NCI-H1417 (cell line): ENCODE results near the gene ADPRHL1.

Experiments used
- DNase-seq, 3 experiments: peaks; one replicate each; lab custom pipeline; 2025; lab: John Stamatoyannopoulos, UW

Gene ADPRHL1

DNA sequence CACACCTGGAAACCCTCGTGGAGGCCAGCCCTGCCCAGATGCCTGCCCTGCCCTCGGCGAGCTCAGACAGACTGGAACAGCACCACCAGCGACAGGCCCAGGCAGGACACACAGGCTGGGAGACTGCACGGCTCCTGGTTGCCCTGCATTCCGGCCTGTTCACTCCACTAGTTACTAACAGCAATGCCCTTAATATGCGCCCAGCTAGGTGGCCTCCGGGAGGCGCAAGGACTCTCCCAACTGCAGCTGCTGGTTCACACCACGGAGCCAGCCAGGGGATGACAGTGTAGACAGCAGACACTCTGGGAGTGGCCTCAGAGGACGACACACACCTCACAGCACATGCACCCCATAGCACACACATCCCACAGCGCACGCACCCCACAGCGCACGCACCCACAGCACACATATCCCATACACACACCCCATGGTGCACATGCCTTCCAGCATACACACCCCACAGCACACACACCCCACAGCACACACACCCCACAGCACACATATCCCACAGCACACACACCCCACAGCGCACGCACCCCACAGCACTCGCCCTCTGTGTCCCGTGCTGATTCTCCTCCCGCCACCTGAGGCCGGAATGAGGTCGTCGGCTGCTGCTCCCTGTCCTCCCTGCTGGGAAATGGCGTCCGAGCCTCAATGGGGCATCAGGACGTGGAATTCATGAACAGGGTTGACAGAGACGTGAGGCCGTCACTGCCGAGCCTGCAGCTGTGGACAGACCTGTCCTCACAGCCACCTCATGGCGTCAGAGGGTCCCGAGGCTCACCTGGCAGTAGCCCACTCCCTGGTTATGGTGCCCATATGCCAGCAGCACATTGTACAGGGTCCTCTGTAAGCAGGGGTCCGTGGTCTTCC is 103.0 kb downstream of the ADPRHL1 start:
- DNase-seq, result no peak
